Breast epithelium (tissue), 3 donors: Measurements from ENCODE around the gene EGFL7.

Experiments used
- CTCF ChIP-seq, 3 donors: fragments of 450-650 bp; IDR thresholded peaks; one replicate each; pipeline ENCODE4 v1.5.1; 2016 to 2017; ENCODE audit warnings: antibody characterized with exemption in 3 of 3, mild to moderate bottlenecking in 3 of 3, moderate library complexity in 3 of 3
- POLR2A ChIP-seq: fragments of 450-650 bp; IDR thresholded peaks from one replicate; pipeline ENCODE4 v1.6.1; 2016; ENCODE audit warnings: antibody characterized with exemption, mild to moderate bottlenecking, moderate library complexity

- TF ChIP-seq CTCF (IDR thresholded peaks at IDR 0.05) (no peak), POLR2A (no peak)
Measured at GRCh38 chr9:136650021-136650420, 12.7 kb upstream of the EGFL7 start.
